IMR-90 (cell line): ENCODE results near the gene SGCA. TPM values are rescaled to one million over a fixed set of nuclear protein-coding genes. Genes with fewer than 3 reads are reported as not detected.
A peak's percentile ranks its signal among the peaks of the same experiment; 100 is the strongest.

ENCODE experiments used
- ATAC-seq: fragments of 200-7000 bp; cut with Tn5 transposase; 2 replicates; pipeline ENCODE4 v1.9.1; 2020; ENCODE audit warnings: low read depth, mild to moderate bottlenecking, moderate library complexity
- BruUV-seq: library from RNA; stranded (reverse); fragments of 400-500 nt; replicated peaks from 2 replicates; lab custom pipeline; 2021; lab: Mats Ljungman, UMichigan
- CTCF ChIA-PET: fragments of 300-600 bp; formaldehyde crosslinking; extraction: SDS; loops from one replicate; lab custom pipeline; 2021; ENCODE audit warnings: antibody characterized with exemption; lab: Yijun Ruan, JAX
- POLR2A ChIA-PET: fragments of 300-600 bp; sonication (Branson Sonifier 250); formaldehyde crosslinking; loops from one replicate; lab custom pipeline; 2022; ENCODE audit warnings: antibody characterized with exemption; ENCODE audit not compliant: unreplicated experiment; lab: Charles Lee
- DNase-seq: peaks from one replicate; pipeline ENCODE4 v3.0.0; 2013
- H2AFZ ChIP-seq: replicated peaks from 2 replicates; pipeline ENCODE3; 2013; ENCODE audit warnings: low read length, mild to moderate bottlenecking; ENCODE audit not compliant: poor library complexity
- H2AK5ac ChIP-seq: 2 replicates; pipeline ENCODE4 v1.6.1; 2013; ENCODE audit warnings: low read depth, low read length, inconsistent platforms
- H2AK9ac ChIP-seq: replicated peaks from 2 replicates; pipeline ENCODE3; 2013; ENCODE audit warnings: mild to moderate bottlenecking, low read depth, low read length, moderate library complexity; ENCODE audit not compliant: poor library complexity
- H2BK120ac ChIP-seq: 2 replicates; pipeline ENCODE4 v1.6.1; 2013; ENCODE audit warnings: low read depth, low read length, inconsistent platforms
- H2BK15ac ChIP-seq: 3 replicates; pipeline ENCODE4 v1.6.1; 2013; ENCODE audit warnings: low read depth, low read length, inconsistent platforms
- H2BK20ac ChIP-seq: 2 replicates; pipeline ENCODE4 v1.6.1; 2013; ENCODE audit warnings: low read depth, mild to moderate bottlenecking, inconsistent platforms, low read length, moderate library complexity
- H2BK5ac ChIP-seq: 2 replicates; pipeline ENCODE4 v1.6.1; 2013; ENCODE audit warnings: mild to moderate bottlenecking, low read depth, low read length, inconsistent platforms; ENCODE audit not compliant: poor library complexity, severe bottlenecking
- H3K14ac ChIP-seq: replicated peaks from 2 replicates; pipeline ENCODE4 v1.6.1; 2013; ENCODE audit warnings: low read depth, low read length, inconsistent platforms
- H3K18ac ChIP-seq: 2 replicates; pipeline ENCODE4 v1.6.1; 2013; ENCODE audit warnings: low read depth, low read length, control low read depth
- H3K23ac ChIP-seq: 2 replicates; pipeline ENCODE4 v1.6.1; 2013; ENCODE audit warnings: low read depth, low read length, inconsistent platforms
- H3K27ac ChIP-seq: 2 replicates; pipeline ENCODE4 v1.5.1; 2013; ENCODE audit warnings: mild to moderate bottlenecking, control low read depth, low read length; ENCODE audit not compliant: insufficient read depth
- H3K27me3 ChIP-seq: 2 replicates; pipeline ENCODE4 v1.6.1; 2013; ENCODE audit warnings: low read length; ENCODE audit not compliant: control insufficient read depth, insufficient read depth
- H3K36me3 ChIP-seq: 2 replicates; pipeline ENCODE4 v1.6.1; 2013; ENCODE audit warnings: low read length, mixed read lengths; ENCODE audit not compliant: control insufficient read depth, insufficient read depth
- H3K4ac ChIP-seq: 2 replicates; pipeline ENCODE4 v1.6.1; 2013; ENCODE audit warnings: low read depth, low read length, inconsistent platforms
- H3K4me1 ChIP-seq: 2 replicates; pipeline ENCODE4 v1.6.1; 2013; ENCODE audit warnings: low read length, mixed read lengths; ENCODE audit not compliant: control insufficient read depth, insufficient read depth
- H3K4me2 ChIP-seq: 2 replicates; pipeline ENCODE4 v1.6.1; 2013; ENCODE audit warnings: low read depth, mild to moderate bottlenecking, control low read depth, low read length, moderate library complexity
- H3K4me3 ChIP-seq: 2 replicates; pipeline ENCODE4 v1.5.1; 2013; ENCODE audit warnings: low read depth, mild to moderate bottlenecking, control low read depth, low read length, moderate library complexity; ENCODE audit not compliant: insufficient read depth
- H3K56ac ChIP-seq: 2 replicates; pipeline ENCODE4 v1.6.1; 2013; ENCODE audit warnings: low read length, inconsistent platforms; ENCODE audit not compliant: insufficient read depth; ENCODE audit errors: extremely low read depth
- H3K79me1 ChIP-seq, 2 experiments: 2 replicates each; pipeline ENCODE4 v1.6.1; 2013; ENCODE audit warnings: low read length in 2 of 2, inconsistent platforms in 1 of 2, low read depth in 1 of 2
- H3K9ac ChIP-seq: 2 replicates; pipeline ENCODE4 v1.6.1; 2013; ENCODE audit warnings: low read depth, low read length, control low read depth
- H3K9me1 ChIP-seq: 2 replicates; pipeline ENCODE4 v1.6.1; 2013; ENCODE audit warnings: low read length, inconsistent platforms; ENCODE audit not compliant: insufficient read depth
- H3K9me3 ChIP-seq: 2 replicates; pipeline ENCODE4 v1.6.1; 2013; ENCODE audit warnings: low read length; ENCODE audit not compliant: control insufficient read depth, insufficient read depth
- H4K20me1 ChIP-seq: 2 replicates; pipeline ENCODE4 v1.6.1; 2013; ENCODE audit warnings: low read length, inconsistent platforms; ENCODE audit not compliant: insufficient read depth
- H4K5ac ChIP-seq: 2 replicates; pipeline ENCODE4 v1.6.1; 2013; ENCODE audit warnings: mild to moderate bottlenecking, low read depth, low read length, control low read depth
- H4K8ac ChIP-seq, 2 experiments: 2 replicates each; pipeline ENCODE4 v1.6.1; 2013; ENCODE audit warnings: low read depth in 2 of 2, low read length in 2 of 2, control low read depth in 1 of 2, inconsistent platforms in 1 of 2
- H4K91ac ChIP-seq: 2 replicates; pipeline ENCODE4 v1.6.1; 2013; ENCODE audit warnings: low read depth, low read length, inconsistent platforms; ENCODE audit not compliant: insufficient read depth
- CEBPB ChIP-seq: IDR thresholded peaks from 2 replicates; pipeline ENCODE4 v1.6.1; 2012; ENCODE audit warnings: low read depth, low read length, improper control_type of control experiment
- CHD1 ChIP-seq: IDR thresholded peaks from 2 replicates; pipeline ENCODE4 v1.6.1; 2012; ENCODE audit warnings: low read depth, low read length, improper control_type of control experiment
- FOS ChIP-seq: fragments of 150-350 bp; IDR thresholded peaks from 2 replicates; pipeline ENCODE4 v1.6.1; 2016; ENCODE audit warnings: low read depth, low read length
- MXI1 ChIP-seq: IDR thresholded peaks from 2 replicates; pipeline ENCODE4 v1.6.1; 2012; ENCODE audit warnings: low read depth, mild to moderate bottlenecking, low read length, moderate library complexity, borderline replicate concordance
- RFX5 ChIP-seq: IDR thresholded peaks from 2 replicates; pipeline ENCODE4 v1.8.0; 2012; ENCODE audit warnings: low read depth, mild to moderate bottlenecking, low read length, moderate library complexity
- WGBS, 2 experiments: methylation state at CpG; one replicate each; pipeline versions ENCODE4 v1.1.5 to v1.1.7; 2013; ENCODE audit warnings: missing lambda C conversion rate in 2 of 2; ENCODE audit not compliant: insufficient read length in 1 of 2; ENCODE audit errors: extremely low coverage in 2 of 2; 5-methylcytosine and 5-hydroxymethylcytosine counted together
- dilution Hi-C: fragments of 300-500 bp; cut with HindIII; formaldehyde crosslinking; loops from one replicate; pipeline ENCODE4 v1.14.3; 2018; ENCODE audit warnings: low sequenced_read_pairs; ENCODE audit not compliant: unreplicated experiment
- in situ Hi-C: fragments of 300-500 bp; cut with MboI; formaldehyde crosslinking; loops from 3 replicates; pipeline ENCODE4 v1.14.3; 2019; ENCODE audit warnings: low sequenced_read_pairs, inconsistent platforms, mixed read lengths
- intact Hi-C: fragments of 100-400 bp; cut with micrococcal nuclease; formaldehyde crosslinking; loops from 2 replicates; pipeline ENCODE4 v1.10.0; 2022
- polyA plus RNA-seq, 3 experiments: library from polyadenylated mRNA; depleted of rRNA; stranded (reverse); fragments of >200 nt; gene quantifications; 2 replicates each; pipeline ENCODE4 v1.2.3, GENCODE V29; 2012; ENCODE audit warnings: low replicate concordance in 1 of 3
- total RNA-seq: library from RNA; depleted of rRNA; stranded (reverse); fragments of >200 nt; gene quantifications from 2 replicates; pipeline ENCODE4 v1.2.3, GENCODE V29; 2012
- TF ChIP-seq, protein P1 (sequence below): fragments of 150-350 bp; IDR thresholded peaks from 2 replicates; pipeline ENCODE4 v1.6.1; 2017; ENCODE audit warnings: mild to moderate bottlenecking, antibody characterized with exemption, low read length, low read depth

Gene SGCA
- total and polyA plus RNA-seq, 2 of the 4 experiments (the other 2 are of a cell fraction): 0.19 TPM; not detected in 1

GRCh38 chr17:50214976-50215760, 49.4 kb downstream of the SGCA start:
- H2AK5ac ChIP-seq: peak overlapping the region; percentile 100
- H2AFZ ChIP-seq: no peak overlapping the region
- H3K56ac ChIP-seq: no peak overlapping the region
- H3K9me1 ChIP-seq: peaks cover 30% of the 10 kb centered on the region
- H4K5ac ChIP-seq: peak overlapping the region; percentile 66
- in situ Hi-C loops (no loop called here), dilution Hi-C loops (no loop called here), intact Hi-C loops (no loop called here)
- H3K23ac ChIP-seq: peak overlapping the region; percentile 51
- peak overlapping the region; percentile 60 to 84 for H4K8ac ChIP-seq
- H3K36me3 ChIP-seq: no peaks in the 10 kb centered on the region
- H2BK120ac ChIP-seq: peak overlapping the region; percentile 96
- no peak for ATAC-seq
- H2BK5ac ChIP-seq: peak overlapping the region; percentile 87
- no peak for DNase-seq
- peak overlapping the region; percentile 92 for H2BK20ac ChIP-seq
- TF ChIP-seq CEBPB (peak; percentile 92), CHD1 (no peak), MXI1 (no peak), FOS (no peak), RFX5 (no peak)
- TF ChIP-seq, protein P1, sequence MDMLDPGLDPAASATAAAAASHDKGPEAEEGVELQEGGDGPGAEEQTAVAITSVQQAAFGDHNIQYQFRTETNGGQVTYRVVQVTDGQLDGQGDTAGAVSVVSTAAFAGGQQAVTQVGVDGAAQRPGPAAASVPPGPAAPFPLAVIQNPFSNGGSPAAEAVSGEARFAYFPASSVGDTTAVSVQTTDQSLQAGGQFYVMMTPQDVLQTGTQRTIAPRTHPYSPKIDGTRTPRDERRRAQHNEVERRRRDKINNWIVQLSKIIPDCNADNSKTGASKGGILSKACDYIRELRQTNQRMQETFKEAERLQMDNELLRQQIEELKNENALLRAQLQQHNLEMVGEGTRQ: no peak
- peak overlapping the region; percentile 79; the same call in 1 of the 2 replicates for H3K27ac ChIP-seq
- H3K4me3 ChIP-seq: no peak overlapping the region
- no peaks in the 10 kb centered on the region for H3K27me3 ChIP-seq
- H3K18ac ChIP-seq: peak overlapping the region; percentile 95
- ChIA-PET CTCF (no interaction called here), POLR2A (interaction anchor here (0.7 to 3.3 kb wide), 2 partner anchors 11 to 14 kb away, joined by 4 to 37 read pairs; partner anchors contain the start of gene COL1A1)
- peak overlapping the region; percentile 98 for H3K4ac ChIP-seq
- H3K79me1 ChIP-seq: peaks cover 27 to 64% of the 10 kb centered on the region in 2 experiments
- peak overlapping the region; percentile 96 for H2BK15ac ChIP-seq
- 80% methylated on average over 1 of the region's 8 CpGs; no CpG with 5 or more reads in 1 of the 2 experiments for WGBS, 2 experiments
- peaks cover 4% of the 10 kb centered on the region; the same call in 1 of the 2 replicates for H4K20me1 ChIP-seq
- no peak overlapping the region for H3K4me2 ChIP-seq
- H3K9me3 ChIP-seq: no peaks in the 10 kb centered on the region
- H3K4me1 ChIP-seq: peaks cover 42% of the 10 kb centered on the region
- peak overlapping the region; percentile 90 for H4K91ac ChIP-seq
- 0 out of 2 replicates have a peak overlapping the region, but pooled peaks have one; percentile 28 for H3K9ac ChIP-seq
- no TSS peak for BruUV-seq
- H3K14ac ChIP-seq: peak overlapping the region; percentile 90
- H2AK9ac ChIP-seq: no peak overlapping the region
